NCI-H2196 treated with DMSO at 0.1 percent for 48 hours (cell line): ENCODE data around the gene SCRT2.

ENCODE experiments used
- DNase-seq: peaks from one replicate; lab custom pipeline; 2025; ENCODE audit not compliant: unreplicated experiment; lab: John Stamatoyannopoulos, UW

The SCRT2 gene

DNA sequence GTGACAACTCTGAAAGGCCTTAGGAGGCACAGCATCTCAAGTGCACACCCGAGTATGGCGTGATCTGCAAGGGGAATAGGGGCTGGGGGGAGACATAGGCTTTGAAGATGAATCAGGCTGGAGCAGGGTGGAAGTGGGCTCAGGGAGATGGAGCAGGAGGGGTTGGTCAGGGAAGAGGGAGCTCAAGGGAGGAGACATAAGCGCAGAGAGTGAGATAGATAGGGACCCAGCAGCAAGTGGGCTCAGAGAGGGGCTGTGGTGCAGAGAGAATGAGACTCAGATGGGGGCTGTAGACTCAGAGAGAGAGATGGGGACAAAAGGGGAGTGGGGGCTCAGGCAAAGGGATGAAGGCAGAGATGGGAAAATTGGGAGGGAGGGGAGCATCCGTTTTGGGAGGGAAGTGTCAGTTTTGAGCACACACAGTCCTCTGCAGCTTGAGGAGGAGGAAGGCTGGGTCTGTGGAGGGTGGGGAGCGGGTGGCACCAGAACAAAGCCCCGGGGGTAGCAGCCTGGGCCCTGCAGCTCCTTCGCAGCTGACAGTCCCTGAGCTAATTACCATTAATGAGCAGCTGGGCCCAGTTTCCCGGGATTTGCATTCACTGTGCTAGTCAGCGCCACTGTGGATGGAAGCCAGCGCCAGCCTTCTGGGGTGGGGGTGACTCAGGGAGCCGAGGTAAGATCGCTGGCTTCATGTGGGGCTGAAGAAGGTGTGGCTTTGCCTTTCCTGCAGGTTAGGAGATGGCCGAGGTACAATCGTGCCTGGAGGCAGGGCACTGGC lies 41.3 kb downstream of the SCRT2 start:
- DNase-seq: no peak

DNA sequence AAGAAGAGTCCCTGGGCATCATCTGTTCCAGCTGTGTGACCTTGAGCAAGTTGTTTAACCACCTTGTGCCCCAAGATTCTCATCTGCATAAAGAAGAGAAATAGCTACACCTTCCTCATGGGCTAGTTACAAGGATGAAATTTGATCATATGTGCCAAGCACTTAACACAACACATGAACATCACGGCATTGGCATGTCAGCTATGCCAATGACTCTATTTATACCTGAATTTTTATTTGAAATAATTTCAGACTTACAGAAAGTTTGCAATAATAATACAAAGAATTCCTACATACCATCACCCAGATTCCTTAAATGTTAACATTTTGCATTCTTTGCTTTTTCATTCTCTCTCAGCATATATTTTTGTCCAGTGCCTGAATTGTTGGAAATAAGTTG lies 44.5 kb downstream of the SCRT2 start:
- DNase-seq: no peak

- no peak for DNase-seq
These were observed 49.0 kb downstream of the SCRT2 start for GRCh38 chr20:626579-626978.

GRCh38 chr20:625360-625932 lies 50.2 kb downstream of the SCRT2 start:
- no peak for DNase-seq

GRCh38 chr20:623704-624103 lies 51.9 kb downstream of the SCRT2 start:
- no peak for DNase-seq

- DNase-seq: no peak
These were observed 52.6 kb downstream of the SCRT2 start for GRCh38 chr20:623021-623420.

GRCh38 chr20:622161-622560 lies 53.4 kb downstream of the SCRT2 start:
- no peak for DNase-seq

- no peak for DNase-seq
These were observed 54.4 kb downstream of the SCRT2 start for GRCh38 chr20:621125-621756.

DNA sequence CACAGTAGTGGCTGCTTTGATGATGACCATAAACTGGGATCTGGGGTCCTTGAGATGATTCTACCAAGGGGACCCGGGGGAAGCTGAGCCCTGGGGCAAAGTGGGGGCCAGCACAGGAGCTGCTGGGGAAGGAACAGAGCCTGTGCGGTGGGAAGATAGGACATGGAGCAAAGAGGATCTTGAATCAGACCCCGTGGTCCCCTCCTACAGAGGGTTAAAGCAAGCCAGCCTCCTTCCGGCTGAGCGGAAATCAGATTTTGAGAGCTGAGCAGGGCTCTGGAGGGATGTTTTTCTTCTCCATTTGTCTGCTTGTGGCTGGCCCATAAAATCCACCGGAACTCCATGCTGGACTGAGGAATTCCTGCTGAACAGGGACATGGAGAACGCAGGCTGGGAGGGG lies 55.4 kb downstream of the SCRT2 start:
- DNase-seq: no peak

DNA sequence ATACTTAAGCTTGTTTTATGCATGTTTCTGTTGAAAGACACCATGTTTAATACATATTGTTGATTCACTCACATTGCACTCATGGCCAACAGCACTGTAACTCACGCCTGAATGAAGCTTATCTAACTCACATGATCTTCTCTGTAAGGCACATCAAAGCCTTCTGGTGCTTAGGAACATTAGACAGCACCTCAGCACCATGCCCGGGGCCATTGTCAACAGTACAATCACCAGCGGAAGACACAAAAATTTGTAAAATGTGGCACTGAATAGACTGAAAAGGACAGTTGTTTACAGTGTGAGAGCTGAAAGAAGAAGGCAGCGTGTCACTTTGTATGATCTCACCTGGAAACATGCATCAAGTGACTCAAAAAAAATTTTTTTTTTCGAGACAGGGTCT lies 56.6 kb downstream of the SCRT2 start:
- no peak for DNase-seq

- DNase-seq: no peak
These were observed 57.5 kb downstream of the SCRT2 start for GRCh38 chr20:617934-618690.

GRCh38 chr20:615514-615913 lies 60.1 kb downstream of the SCRT2 start:
- no peak for DNase-seq

GRCh38 chr20:611843-612185 lies 63.8 kb downstream of the SCRT2 start:
- DNase-seq: no peak
